Stimulated activated CD4-positive, alpha-beta T cell treated with anti-CD3 and anti-CD28 coated beads, TNF-alpha, amount 100 ng/mL, for 4 hours (primary cell): ENCODE measurements around the gene NELFB.

ENCODE experiments used
- DNase-seq, 3 experiments: peaks; one replicate each; pipeline ENCODE4 v3.0.0-alpha.2; 2020; ENCODE audit warnings: low read depth in 3 of 3

The NELFB gene

DNA sequence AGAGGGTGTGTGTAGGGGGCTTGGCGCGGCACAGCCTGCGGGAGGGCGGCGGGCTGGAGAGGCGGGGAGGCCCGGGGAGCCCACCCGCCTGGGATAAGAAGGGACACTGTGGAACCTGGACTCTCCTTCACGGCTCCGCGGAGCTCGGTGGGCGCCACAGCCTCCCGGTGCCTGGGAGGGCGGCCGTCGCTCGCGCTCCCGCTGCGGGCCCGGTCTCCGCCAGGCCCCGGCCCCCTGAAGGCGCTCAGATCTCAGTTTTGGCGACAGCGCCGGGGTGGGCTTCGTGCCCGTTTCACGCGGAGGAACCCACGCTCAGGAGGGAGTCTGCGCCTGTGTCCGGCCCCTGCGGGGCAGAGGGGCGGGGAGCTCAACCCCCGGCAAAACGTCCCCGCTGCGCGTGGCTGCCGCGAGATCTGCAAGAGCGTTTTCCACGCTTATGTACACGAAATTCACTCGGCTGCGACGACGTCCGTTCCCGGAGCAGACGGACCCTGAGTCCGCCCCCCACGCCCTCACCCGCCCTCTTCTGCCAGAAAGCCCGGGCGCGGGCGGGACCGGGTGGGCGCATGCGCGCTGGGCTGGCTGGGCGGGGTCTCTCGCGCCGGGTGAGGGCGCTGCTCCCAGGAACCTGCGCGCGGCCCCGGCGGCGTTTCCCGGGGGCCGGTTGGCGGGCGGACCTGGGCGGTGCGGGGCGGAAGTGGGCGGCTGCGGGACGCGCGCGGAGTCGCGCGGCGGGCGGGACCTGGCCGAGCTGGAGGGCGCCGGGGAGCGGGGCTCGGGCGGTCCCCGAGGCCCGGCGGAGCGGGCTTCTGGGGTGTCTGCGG is at the start of gene NELFB:
NELFB (plus strand) TSS at position 704 of the 824 bp plus-strand sequence.
- DNase-seq, result peak; percentile 92 to 98 (median 94)

DNA sequence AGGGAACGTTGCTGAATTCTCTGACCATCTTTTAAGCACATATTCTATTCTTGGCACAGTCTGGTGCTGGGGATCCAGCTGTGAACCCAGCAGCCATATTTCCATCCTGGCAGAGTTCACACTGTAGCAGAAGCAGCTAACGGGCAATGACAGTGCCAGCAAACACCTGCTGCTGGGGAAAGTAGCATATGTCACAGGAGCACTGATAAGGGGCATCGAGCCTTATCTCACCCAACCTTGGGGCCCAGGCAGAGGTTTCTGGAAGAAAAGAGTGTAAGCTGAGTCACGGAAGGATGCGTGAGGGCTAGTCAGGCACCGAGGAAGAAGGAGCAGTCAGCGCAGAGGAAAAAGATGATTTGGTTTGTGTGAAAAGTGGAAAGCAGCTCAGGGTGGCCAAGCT is 48.5 kb upstream of the NELFB start:
- no peak for DNase-seq

DNA sequence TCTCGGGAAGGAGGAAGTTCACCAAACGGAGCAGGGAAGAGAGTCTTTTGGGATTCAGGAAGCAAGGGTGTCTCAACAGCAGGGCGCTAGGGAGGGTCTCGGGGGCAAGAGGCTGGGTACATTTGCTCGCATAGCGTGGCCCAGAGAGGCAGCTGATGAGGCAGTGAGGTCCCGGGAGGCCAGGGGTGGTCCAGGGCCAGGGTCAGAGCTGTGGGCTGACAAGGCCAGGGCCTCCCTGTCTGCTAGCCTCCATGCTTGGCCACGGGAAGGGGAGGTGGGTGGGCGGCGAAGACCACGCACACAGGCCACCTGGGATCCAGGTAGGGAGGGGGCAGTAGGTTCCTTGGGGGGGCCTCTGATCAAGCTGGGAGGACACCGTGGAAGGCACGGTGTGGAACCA is 43.6 kb upstream of the NELFB start:
- DNase-seq, result no peak

- DNase-seq, result no peak
Observed at GRCh38 chr9:137212520-137212919, 42.6 kb upstream of the NELFB start.

GRCh38 chr9:137213160-137214060 is 41.7 kb upstream of the NELFB start:
- DNase-seq, result no peak

GRCh38 chr9:137214620-137215019 is 40.5 kb upstream of the NELFB start:
- DNase-seq, result no peak

DNA sequence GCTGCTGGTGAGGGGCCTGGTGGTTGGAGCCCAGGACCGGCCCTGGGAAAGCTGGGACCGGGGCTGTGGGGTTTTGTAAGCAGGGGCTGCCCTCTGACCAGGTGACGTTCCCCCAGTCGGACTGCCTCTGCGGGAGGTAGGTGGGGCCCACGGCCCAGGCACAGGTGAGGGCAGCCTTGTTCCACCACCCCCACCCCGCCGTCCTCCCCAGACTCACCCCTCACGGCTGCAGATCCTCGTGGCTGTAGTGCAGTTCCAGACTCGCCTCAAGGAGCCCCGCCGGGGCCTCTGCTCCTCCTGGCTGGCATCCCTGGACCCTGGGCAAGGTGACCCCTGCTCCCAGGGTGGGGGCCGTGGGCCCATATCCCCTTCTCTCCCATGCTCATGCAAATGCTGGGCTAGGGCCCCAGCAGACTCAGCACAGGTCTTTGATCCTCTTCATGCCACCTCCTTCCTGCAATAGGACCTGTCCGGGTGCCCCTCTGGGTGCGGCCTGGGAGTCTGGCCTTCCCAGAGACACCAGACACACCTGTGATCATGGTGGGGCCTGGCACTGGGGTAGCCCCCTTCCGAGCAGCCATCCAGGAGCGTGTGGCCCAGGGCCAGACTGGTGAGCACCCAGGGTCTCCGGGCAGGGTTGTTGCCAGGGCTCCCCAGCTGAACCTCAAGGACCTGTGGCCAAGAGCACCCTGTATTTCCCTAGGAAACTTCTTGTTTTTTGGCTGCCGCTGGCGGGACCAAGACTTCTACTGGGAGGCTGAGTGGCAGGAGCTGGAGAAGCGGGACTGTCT is 39.7 kb upstream of the NELFB start:
- no peak for DNase-seq

DNA sequence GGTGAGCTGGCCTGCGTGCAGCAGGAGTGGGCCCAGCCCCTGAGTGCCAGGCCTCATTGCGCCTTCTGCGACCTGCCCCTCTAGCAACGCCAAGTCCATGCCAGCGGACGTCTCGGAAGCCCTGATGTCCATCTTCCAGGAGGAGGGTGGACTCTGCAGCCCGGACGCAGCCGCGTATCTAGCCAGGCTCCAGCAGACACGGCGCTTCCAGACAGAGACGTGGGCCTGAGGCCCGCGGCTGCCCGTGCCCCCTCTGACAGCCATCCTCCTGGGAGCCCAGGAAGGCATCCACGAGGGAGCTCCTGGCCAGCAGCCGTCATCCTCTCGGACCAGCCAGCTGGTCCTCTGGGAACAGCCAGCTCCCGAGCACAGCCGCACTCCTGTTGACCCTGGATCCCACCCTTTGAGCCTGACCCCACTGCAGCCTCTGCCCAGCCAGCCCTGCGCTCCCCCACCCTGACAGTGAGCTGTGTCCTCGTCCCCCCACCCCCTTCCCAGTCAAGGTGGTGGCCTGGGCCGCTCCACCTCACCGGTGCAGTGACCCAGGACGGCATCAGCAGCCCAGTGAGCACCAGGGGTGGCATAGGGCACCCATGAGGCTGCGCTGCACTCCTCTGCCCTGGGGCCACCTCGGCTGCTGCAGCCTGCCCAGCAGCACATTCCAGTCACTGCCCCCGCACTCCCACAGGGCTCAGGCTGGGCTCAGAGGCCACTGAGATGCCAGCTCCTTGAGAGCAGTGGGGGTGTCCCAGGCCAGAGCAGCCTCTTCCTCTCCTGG is 38.8 kb upstream of the NELFB start:
- no peak for DNase-seq

GRCh38 chr9:137217276-137218211 is 37.6 kb upstream of the NELFB start:
- no peak for DNase-seq

DNA sequence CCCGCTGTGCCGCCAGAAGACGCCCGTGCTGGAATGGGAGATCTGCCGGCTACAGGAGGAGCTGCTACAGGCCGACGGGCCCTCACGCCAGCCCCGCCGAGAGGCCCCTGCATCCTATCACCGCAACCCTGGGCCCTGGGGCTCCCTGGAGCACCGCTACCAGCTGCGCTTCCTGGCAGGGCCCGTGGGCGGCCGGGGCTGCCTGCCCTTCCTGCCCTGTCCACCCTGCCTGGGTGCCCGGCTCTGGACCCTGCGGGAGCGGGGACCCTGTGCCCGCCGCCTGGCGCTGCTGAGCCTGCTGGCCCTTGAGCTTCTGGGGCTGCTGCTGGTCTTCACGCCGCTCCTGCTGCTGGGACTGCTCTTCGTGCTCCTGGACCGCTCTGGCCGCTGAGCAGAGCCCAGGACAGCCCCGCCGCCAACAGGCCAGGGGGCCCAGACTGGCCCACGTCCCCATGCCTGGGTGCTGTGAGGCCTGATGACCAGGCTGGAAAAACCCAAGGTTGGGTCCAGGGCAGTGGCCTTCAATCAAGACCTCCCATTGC is 36.8 kb upstream of the NELFB start:
- no peak for DNase-seq

- no peak for DNase-seq
Observed at GRCh38 chr9:137218754-137219271, 36.3 kb upstream of the NELFB start.

GRCh38 chr9:137219757-137220316 is 35.3 kb upstream of the NELFB start:
- DNase-seq, result no peak

- DNase-seq, result no peak
Observed at GRCh38 chr9:137220317-137221094, 34.6 kb upstream of the NELFB start.

DNA sequence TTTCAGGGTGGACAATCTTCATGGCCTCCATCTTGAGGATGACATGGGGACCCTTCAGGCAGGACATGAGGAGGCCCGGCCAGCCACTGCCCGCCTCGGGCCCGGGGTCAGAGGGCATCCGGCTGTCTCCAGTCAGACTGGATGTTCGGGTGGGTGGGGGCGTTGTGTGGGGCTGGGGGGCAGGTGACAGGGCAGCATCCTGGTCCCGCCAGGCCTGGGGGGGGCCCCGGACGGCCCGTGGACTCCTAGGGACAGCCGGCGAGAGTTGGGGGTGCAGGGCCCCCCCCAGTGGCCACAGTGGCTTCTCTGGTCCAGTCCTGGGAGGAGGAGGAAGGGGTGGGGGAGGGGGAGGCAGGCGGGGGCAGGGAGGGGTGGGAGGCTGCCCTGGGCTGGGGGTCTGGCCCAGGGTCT is 34.0 kb upstream of the NELFB start:
- DNase-seq, result no peak

- no peak for DNase-seq
Observed at GRCh38 chr9:137221506-137222111, 33.5 kb upstream of the NELFB start.

GRCh38 chr9:137222190-137223077 is 32.7 kb upstream of the NELFB start, which contains the start of gene RNF208:
Gene RNF208, minus strand, starts transcription at chr9:137222240. Its CDS starts 1,028 bp downstream, at chr9:137221212.
- no peak for DNase-seq
